KMS-11 (cell line): ENCODE results near the gene ZC3H8.
"Not testable (repeated sequence)": the region's sequence is repeated elsewhere in the genome, so short reads cannot be mapped to it uniquely, and the experiment has no call there.

ENCODE experiments used
- H2AFZ ChIP-seq: fragments of 200-600 bp; sonication (generic); 2 replicates; pipeline ENCODE4 v1.6.1; 2016; ENCODE audit warnings: antibody characterized with exemption, mixed run types, low read depth
- H3K27ac ChIP-seq: fragments of 200-600 bp; sonication (generic); 2 replicates; pipeline ENCODE4 v1.6.1; 2016; ENCODE audit warnings: mild to moderate bottlenecking, mixed run types
- H3K27me3 ChIP-seq: fragments of 200-600 bp; sonication (generic); 2 replicates; pipeline ENCODE4 v1.6.1; 2017; ENCODE audit warnings: mild to moderate bottlenecking, low read depth, mixed run types, moderate library complexity; ENCODE audit not compliant: insufficient read depth
- H3K36me3 ChIP-seq: fragments of 200-600 bp; sonication (generic); 2 replicates; pipeline ENCODE4 v1.6.1; 2017; ENCODE audit warnings: mild to moderate bottlenecking, mixed run types; ENCODE audit not compliant: insufficient read depth
- H3K4me1 ChIP-seq: fragments of 200-600 bp; sonication (generic); 2 replicates; pipeline ENCODE4 v1.6.1; 2016; ENCODE audit warnings: mild to moderate bottlenecking, low read depth, mixed run types; ENCODE audit not compliant: poor library complexity, severe bottlenecking
- H3K4me2 ChIP-seq: fragments of 200-600 bp; sonication (generic); 2 replicates; pipeline ENCODE4 v1.7.0; 2016; ENCODE audit warnings: mild to moderate bottlenecking, mixed run types
- H3K4me3 ChIP-seq: fragments of 200-600 bp; sonication (generic); IDR thresholded peaks from 2 replicates; pipeline ENCODE4 v1.6.1; 2017; ENCODE audit warnings: low read depth, low read length, mixed read lengths; ENCODE audit not compliant: insufficient read depth
- H3K79me2 ChIP-seq: fragments of 200-600 bp; sonication (generic); 2 replicates; pipeline ENCODE4 v1.6.1; 2016; ENCODE audit warnings: low read depth, mixed run types; ENCODE audit not compliant: insufficient read depth
- H3K9ac ChIP-seq: fragments of 200-600 bp; sonication (generic); 2 replicates; pipeline ENCODE4 v1.6.1; 2016; ENCODE audit warnings: mild to moderate bottlenecking, mixed run types
- H4K20me1 ChIP-seq: fragments of 200-600 bp; sonication (generic); 2 replicates; pipeline ENCODE4 v1.6.1; 2016; ENCODE audit warnings: mild to moderate bottlenecking, mixed run types; ENCODE audit not compliant: insufficient read depth
- TF ChIP-seq, protein P1 (sequence below): fragments of 200-600 bp; sonication (generic); conservative IDR thresholded peaks from 2 replicates; pipeline ENCODE4 v1.6.1; 2017; ENCODE audit warnings: low read depth, mild to moderate bottlenecking, antibody characterized with exemption, low read length, moderate library complexity, mixed read lengths

The ZC3H8 gene

GRCh38 chr2:112290088-112290487 is 35.2 kb upstream of the ZC3H8 start:
- H3K4me1 ChIP-seq = no peaks in the 10 kb centered on the region
- no peak overlapping the region for H3K9ac ChIP-seq
- no peaks in the 10 kb centered on the region for H3K79me2 ChIP-seq
- no peak overlapping the region for H3K27ac ChIP-seq
- no peaks in the 10 kb centered on the region for H3K27me3 ChIP-seq
- no peak overlapping the region for H3K4me2 ChIP-seq
- TF ChIP-seq, protein P1, sequence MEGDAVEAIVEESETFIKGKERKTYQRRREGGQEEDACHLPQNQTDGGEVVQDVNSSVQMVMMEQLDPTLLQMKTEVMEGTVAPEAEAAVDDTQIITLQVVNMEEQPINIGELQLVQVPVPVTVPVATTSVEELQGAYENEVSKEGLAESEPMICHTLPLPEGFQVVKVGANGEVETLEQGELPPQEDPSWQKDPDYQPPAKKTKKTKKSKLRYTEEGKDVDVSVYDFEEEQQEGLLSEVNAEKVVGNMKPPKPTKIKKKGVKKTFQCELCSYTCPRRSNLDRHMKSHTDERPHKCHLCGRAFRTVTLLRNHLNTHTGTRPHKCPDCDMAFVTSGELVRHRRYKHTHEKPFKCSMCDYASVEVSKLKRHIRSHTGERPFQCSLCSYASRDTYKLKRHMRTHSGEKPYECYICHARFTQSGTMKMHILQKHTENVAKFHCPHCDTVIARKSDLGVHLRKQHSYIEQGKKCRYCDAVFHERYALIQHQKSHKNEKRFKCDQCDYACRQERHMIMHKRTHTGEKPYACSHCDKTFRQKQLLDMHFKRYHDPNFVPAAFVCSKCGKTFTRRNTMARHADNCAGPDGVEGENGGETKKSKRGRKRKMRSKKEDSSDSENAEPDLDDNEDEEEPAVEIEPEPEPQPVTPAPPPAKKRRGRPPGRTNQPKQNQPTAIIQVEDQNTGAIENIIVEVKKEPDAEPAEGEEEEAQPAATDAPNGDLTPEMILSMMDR = no peak
- H2AFZ ChIP-seq = no peak overlapping the region
- H4K20me1 ChIP-seq = no peaks in the 10 kb centered on the region
- no peak overlapping the region for H3K4me3 ChIP-seq
- H3K36me3 ChIP-seq = no peaks in the 10 kb centered on the region

DNA sequence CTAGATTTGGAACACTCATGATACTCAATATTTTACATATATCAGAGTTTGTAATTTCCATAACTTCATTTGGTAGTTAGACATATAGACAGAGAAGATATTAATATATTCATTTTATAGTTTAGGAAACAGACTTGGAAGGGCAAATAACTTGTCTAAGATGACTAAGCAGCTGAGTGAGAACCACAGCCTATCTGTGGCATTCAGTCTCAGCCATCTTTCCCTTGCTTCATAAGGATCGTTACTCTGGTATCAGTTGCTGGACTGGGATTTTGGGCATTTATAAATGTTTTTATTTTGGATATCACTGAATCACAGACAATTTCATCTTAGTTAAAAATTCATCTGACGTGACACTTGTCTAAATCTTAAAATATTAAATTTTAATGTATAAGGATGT is 28.7 kb upstream of the ZC3H8 start:
- not testable (repeated sequence) for H3K4me2 ChIP-seq, H3K4me1 ChIP-seq

DNA sequence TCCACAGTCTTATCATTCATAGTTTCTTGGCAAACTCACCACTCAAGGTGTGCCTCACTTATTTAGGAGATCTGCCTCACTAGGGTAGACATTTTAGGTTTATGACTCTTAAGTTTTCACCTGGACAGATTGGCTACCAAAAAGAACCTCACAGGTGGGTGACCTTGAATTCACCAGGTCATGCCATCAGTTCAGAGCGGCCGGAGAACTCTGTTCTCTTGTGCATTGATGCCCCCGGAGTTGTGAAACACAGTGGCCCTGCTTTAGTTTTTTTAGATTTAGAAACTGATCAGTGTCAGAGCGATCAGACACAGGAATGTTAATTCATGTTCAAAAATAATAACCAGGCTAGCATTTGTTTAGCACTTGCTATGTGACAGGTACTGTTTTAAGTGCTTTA is 27.2 kb upstream of the ZC3H8 start:
- not testable (repeated sequence) for H3K79me2 ChIP-seq, H2AFZ ChIP-seq, H3K4me1 ChIP-seq, H3K4me3 ChIP-seq, H4K20me1 ChIP-seq, H3K4me2 ChIP-seq, H3K27me3 ChIP-seq, H3K27ac ChIP-seq, H3K9ac ChIP-seq, H3K36me3 ChIP-seq

More for the DNA sequence above, 28.7 kb upstream of the ZC3H8 start:
- H3K36me3 ChIP-seq, H3K27me3 ChIP-seq, H3K4me3 ChIP-seq, H3K79me2 ChIP-seq, H2AFZ ChIP-seq, H3K9ac ChIP-seq, H3K27ac ChIP-seq, H4K20me1 ChIP-seq: not testable (repeated sequence)

- TF ChIP-seq, protein P1 = no peak
- Histone ChIP-seq H3K4me3 (no peak overlapping the region), H3K4me1 (peaks cover 7% of the 10 kb centered on the region), H3K36me3 (no peaks in the 10 kb centered on the region), H3K27ac (no peak overlapping the region), H3K9ac (no peak overlapping the region), H4K20me1 (no peaks in the 10 kb centered on the region), H3K4me2 (no peak overlapping the region), H3K79me2 (no peaks in the 10 kb centered on the region), H2AFZ (no peak overlapping the region), H3K27me3 (no peaks in the 10 kb centered on the region)
Observed at GRCh38 chr2:112277596-112278220, 22.9 kb upstream of the ZC3H8 start.

DNA sequence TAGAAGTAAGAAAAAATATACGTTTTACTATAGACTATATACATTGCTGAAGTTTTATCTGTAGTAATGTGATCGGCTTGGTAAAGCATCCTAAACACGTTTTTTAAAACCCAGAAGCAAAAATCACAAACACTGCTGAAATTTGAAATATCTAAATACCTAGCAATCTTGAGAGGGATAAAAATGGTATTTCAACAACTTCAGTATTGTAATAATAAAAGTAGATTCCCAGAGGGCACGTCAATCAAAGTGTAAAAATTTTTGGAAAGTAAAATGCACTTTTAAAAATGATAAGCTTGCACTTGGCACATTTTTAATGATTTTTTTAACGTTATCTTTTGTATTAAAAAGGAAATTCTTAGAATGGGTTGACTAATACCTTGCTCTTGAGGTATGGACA is 22.1 kb upstream of the ZC3H8 start:
- Histone ChIP-seq H2AFZ (peak overlapping the region; percentile 59; the same call in 1 of the 2 replicates), H3K9ac (no peak overlapping the region), H3K27ac (no peak overlapping the region), H3K4me1 (peaks cover 7% of the 10 kb centered on the region), H4K20me1 (no peaks in the 10 kb centered on the region), H3K36me3 (no peaks in the 10 kb centered on the region), H3K79me2 (no peaks in the 10 kb centered on the region), H3K4me2 (peak overlapping the region; percentile 76), H3K4me3 (no peak overlapping the region), H3K27me3 (no peaks in the 10 kb centered on the region)
- TF ChIP-seq, protein P1 = no peak
